GM06990 (cell line): ENCODE results near the gene NID2.

Source experiments
- DNase-seq: peaks from one replicate; pipeline ENCODE4 v3.0.0-alpha.2; 2011; ENCODE audit not compliant: insufficient read length; ENCODE audit errors: extremely low read depth
- H3K27me3 ChIP-seq: replicated peaks from 2 replicates; pipeline ENCODE4 v1.6.0; 2011; ENCODE audit warnings: low read length; ENCODE audit not compliant: control insufficient read depth, insufficient read depth
- H3K36me3 ChIP-seq: 2 replicates; pipeline ENCODE4 v1.5.1; 2011; ENCODE audit warnings: low read length; ENCODE audit not compliant: control insufficient read depth, insufficient read depth
- H3K4me3 ChIP-seq: replicated peaks from 2 replicates; pipeline ENCODE4 v1.5.1; 2011; ENCODE audit warnings: low read depth, mild to moderate bottlenecking, control low read depth, low read length
- TF ChIP-seq, protein P1 (sequence below): IDR thresholded peaks from 2 replicates; pipeline ENCODE4 v1.5.1; 2011; ENCODE audit warnings: low read length, control low read depth, mild to moderate bottlenecking, inconsistent platforms; ENCODE audit not compliant: insufficient read depth, poor library complexity, severe bottlenecking

Gene NID2

DNA sequence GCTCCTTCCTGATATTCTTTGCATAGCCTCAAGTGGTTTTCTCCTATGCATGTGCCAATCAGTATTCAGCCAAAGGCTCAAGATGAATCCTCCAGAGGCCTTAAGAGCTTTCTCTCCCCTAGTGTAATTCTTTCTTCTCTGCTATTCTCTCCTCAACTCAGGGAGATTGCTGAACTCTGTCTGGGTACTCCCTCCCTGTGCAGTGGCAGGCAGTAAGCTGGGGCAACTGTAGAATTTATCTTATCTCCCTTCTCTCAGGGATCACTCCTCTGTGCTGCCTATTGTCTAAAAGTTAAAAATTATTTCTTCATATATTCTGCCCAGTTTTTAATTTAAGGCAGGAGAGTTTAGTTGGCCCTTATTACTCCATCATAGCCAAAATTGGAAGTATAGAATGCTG lies 108.0 kb downstream of the NID2 start:
- Histone ChIP-seq H3K27me3 (no peaks in the 10 kb centered on the region), H3K36me3 (peaks cover 2% of the 10 kb centered on the region), H3K4me3 (no peak overlapping the region)
- TF ChIP-seq, protein P1, sequence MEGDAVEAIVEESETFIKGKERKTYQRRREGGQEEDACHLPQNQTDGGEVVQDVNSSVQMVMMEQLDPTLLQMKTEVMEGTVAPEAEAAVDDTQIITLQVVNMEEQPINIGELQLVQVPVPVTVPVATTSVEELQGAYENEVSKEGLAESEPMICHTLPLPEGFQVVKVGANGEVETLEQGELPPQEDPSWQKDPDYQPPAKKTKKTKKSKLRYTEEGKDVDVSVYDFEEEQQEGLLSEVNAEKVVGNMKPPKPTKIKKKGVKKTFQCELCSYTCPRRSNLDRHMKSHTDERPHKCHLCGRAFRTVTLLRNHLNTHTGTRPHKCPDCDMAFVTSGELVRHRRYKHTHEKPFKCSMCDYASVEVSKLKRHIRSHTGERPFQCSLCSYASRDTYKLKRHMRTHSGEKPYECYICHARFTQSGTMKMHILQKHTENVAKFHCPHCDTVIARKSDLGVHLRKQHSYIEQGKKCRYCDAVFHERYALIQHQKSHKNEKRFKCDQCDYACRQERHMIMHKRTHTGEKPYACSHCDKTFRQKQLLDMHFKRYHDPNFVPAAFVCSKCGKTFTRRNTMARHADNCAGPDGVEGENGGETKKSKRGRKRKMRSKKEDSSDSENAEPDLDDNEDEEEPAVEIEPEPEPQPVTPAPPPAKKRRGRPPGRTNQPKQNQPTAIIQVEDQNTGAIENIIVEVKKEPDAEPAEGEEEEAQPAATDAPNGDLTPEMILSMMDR = no peak
- no peak for DNase-seq

DNA sequence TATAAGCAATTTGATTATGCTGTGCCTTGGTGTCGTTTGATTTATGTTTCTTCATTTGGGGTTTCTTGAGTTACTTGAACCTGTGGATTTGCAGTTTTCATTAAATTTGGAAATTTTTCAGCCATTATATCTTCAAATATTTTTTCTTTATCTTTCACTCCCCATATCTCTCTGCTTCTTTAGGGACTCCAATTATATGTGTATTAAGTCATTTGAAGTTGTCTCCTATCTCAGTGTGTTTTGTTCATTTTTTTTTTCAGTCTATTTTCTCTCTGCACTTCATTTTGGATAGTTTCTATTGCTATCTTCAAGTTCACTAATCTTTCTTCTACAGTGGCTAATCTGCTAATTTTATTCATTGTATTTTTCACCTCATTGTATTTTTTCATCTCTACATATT lies 108.9 kb downstream of the NID2 start:
- Histone ChIP-seq H3K4me3 (no peak overlapping the region), H3K36me3 (peaks cover 2% of the 10 kb centered on the region), H3K27me3 (no peaks in the 10 kb centered on the region)
- TF ChIP-seq, protein P1 = no peak
- no peak for DNase-seq

GRCh38 chr14:51957950-51958349 lies 110.9 kb downstream of the NID2 start:
- TF ChIP-seq, protein P1 = no peak
- H3K36me3 ChIP-seq = peaks cover 5% of the 10 kb centered on the region
- no peak overlapping the region for H3K4me3 ChIP-seq
- no peak for DNase-seq
- H3K27me3 ChIP-seq = no peaks in the 10 kb centered on the region
